Left ventricle myocardium superior (tissue), 1 donor: ENCODE measurements around the gene SLC22A17. TPM values are rescaled to one million over a fixed set of nuclear protein-coding genes. Genes with fewer than 3 reads are reported as not detected.
"Not testable (repeated sequence)": the region's sequence is repeated elsewhere in the genome, so short reads cannot be mapped to it uniquely, and the experiment has no call there.

Source experiments
- ATAC-seq: fragments of 200-7000 bp; cut with Tn5 transposase; one replicate; pipeline ENCODE4 v1.9.1; 2020; ENCODE audit warnings: mild to moderate bottlenecking, moderate library complexity
- DNase-seq: peaks from one replicate; pipeline ENCODE4 v3.0.0-alpha.2; 2020
- intact Hi-C: fragments of 100-400 bp; cut with micrococcal nuclease; formaldehyde crosslinking; loops from one replicate; pipeline ENCODE4 v1.11.0; 2022
- total RNA-seq: library from RNA; stranded (reverse); fragmentation: NEBNext Ultra II Directional; extraction: Animal tissue kit (Norgen Biotek cat#: 25700); gene quantifications from one replicate; pipeline ENCODE4 v1.2.1, GENCODE V29; 2021
- donor health status: DM: no; HTN: yes; CAD: no; lungs with severe emphysema.

Gene SLC22A17
- total RNA-seq, 1 donor from 2014 or later: 10.7 TPM

DNA sequence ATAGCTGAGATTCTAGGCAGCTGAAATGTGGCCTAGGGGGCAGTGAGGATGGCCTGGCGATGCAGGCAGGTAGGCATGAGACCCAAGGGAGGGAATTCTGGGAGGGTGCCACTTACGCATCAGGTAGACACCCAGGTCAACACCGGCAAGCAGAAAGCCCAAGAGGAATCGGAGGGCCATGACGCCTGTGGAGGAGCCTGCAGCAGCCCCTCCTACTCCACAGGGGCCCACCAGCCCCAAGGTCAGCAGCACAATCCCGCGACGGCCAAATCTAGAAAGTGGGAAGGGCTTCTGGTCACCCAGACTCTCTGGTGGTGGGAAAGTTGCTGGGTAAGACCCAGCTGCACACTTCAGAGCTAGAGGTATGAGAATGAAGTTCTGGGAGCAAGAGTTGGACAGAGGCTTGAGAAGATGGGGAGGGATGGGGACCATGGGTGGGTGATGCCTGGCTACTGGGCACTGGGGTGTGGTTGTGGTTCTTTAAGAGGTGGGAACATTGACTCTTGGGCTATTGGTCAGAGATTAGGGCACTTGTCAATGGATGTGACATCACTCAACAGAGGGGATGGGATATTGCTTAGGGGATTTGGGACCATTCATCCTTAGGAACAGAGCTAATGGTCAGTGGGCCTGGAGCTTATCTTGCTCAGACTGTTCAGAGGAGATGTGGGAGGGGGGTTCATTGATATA lies 3.4 kb downstream of the SLC22A17 start:
- ATAC-seq (no peak), DNase-seq (no peak)
- intact Hi-C loops: no loop called here

DNA sequence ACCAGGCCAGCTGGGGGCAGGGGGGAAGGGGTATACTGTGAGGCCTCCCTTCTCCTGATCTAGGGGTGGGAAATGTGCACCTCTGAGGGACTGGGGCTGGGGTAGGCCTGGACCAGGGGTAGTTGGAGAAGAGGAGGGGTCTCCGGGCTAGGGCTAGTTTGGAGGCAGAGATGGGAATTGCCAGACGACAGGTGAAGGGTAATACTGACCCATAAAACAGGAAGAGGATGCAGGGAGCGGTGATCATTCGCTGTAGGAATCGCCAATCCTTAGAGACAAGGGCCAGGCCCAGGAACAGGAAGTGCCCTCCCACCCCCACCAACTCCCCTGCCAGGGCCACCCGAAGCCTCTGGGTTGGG lies 4.4 kb downstream of the SLC22A17 start:
- DNase-seq (no peak), ATAC-seq (no peak)
- intact Hi-C loops: no loop called here

DNA sequence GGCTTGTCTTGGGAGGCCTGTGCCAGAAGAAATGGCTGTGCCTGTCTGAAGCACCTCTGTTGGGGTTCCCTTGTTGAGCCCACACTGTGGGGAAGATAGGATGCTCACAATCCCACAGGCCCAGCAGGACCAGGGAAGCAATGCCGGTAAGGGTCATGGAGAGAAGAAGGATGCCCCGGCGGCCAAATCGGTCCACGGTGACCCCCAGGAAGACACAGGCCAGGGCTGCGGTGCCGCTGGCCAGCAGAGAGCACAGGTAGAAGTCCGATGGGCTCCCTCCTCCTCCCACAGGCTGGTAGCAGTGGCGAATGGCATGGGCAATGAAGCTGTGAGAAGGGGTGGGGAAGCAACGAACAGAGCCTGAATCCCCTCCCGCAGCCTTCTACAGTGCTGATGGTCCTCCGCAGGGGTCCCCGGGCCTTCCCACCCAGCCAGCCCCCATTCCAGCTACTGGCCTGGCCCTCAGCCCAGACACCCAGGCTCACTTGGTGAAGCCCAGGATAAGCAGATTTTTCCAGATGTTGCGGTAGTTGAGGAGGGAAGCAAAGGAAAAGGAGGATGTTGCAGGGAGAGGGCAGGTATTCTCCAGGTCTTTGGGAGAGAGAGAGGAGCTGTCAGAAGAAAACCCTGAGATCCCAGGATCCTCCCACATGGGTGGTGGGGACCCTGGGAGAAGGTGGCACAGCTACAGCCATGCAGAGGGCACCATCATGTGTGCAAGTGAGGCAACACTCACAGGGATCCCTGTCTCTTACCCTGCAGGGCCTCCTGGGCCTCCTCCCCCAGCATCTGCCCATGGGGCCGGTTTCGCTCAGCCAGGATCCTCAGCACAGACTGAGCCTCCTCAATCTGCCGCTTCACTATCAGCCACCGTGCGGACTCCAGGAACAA lies 5.0 kb downstream of the SLC22A17 start:
- DNase-seq (no peak), ATAC-seq (no peak)

DNA sequence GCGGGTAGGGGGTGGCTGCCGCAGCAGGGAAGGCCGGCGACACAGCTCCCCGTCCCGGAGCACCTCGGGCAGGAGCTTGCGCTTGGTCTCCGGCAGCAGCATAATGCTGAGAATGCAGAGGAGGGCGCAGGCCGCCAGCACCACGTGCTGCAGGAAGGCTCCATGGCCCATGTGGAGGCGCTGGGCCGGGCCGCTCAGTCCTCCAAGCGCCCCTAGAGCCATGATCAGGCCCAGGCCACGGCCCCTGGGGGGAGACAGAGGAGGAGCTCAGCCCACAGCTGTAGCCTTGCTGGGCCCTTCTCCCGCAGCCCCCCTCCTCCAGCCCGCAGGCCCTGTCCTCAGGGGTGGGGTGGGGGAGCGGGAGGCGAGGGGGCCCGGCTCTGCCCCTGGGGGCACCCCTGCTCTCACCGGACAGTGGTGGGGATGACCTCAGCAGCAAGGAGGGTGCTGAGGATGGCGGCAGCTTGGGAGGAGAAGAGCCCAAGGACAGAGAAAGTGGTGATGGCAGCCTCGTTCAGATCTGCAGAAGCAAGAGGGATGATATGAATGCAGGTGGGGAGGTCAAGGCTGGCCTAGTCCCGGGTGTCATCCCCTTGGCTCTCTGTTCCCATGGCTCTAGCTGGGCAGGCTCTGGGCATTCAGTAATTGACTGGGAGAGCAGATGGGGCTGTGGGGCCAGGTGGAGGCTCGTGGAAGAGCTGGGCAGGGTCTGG lies 5.8 kb downstream of the SLC22A17 start:
- DNase-seq: no peak
- ATAC-seq: peak; percentile 47
- intact Hi-C loops: no loop called here

More for the DNA sequence above, 5.0 kb downstream of the SLC22A17 start:
- intact Hi-C loops: no loop called here

DNA sequence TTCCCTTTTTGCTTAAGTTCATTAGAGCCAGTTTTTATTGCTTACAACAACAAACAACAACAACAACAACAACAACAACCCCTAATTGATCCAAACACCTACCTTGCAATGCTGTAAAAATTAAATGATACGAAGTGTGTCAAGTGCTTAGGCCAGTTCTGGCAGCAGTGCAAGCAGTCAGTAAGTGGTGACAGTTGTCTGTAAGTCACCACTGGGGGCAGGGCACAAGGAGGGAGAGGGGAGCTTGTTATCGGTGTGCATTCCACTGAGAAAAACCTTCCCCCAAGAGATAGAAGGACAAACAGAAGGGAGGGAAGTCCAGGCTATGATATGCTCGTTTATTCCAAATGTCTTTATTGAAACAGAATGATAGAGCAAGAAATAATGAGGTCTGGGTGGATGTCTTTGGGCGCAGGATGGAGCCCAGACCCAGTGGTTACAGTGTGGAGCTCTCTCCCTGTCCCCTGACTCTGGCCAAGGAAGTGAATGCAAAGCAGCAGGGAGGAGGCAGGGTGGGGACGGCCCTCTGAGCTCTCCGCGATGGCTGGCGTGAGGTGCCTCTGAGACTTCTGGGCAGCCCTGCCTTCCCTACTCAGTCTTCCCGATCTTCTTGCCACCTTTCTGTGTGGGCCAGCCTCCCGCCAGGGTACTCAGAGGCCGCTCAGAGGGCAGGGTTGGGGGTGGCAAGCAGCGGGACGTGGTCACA lies 6.5 kb downstream of the SLC22A17 start:
- ATAC-seq (peak; percentile 72), DNase-seq (no peak)
- intact Hi-C loops: no loop called here

DNA sequence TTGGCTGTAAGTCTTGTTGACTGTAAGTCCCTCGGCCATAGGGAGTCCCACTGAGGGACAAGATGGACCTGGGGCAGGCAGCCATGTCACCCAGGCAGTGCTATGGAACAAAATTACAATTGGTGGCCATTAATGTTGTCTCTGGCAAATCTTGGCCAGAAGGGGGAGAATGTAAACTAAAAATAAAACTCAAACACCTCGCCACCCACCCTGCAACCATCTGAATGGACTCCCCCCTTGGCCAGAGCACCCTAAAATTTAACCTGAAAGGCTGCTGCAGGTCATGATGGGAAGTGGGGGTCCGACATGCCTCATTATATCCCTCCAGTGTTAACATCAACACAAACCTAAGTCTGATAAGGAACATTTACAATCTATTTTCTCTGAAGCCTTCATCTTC lies 8.2 kb downstream of the SLC22A17 start:
- intact Hi-C loops: no loop called here
- DNase-seq (no peak), ATAC-seq (no peak)

GRCh38 chr14:23339506-23340268 lies 13.0 kb downstream of the SLC22A17 start:
- intact Hi-C loops: no loop called here
- ATAC-seq (no peak), DNase-seq (no peak)

- ATAC-seq (no peak), DNase-seq (no peak)
- intact Hi-C loops: no loop called here
These were observed 17.1 kb downstream of the SLC22A17 start for GRCh38 chr14:23335623-23336022.

GRCh38 chr14:23327947-23328744 lies 24.5 kb downstream of the SLC22A17 start:
- peak; percentile 68 for ATAC-seq
- intact Hi-C loops: loop anchor here (10.0 kb wide), 1 partner anchor 127 kb away; no protein-coding TSS in a partner anchor
- no peak for DNase-seq

DNA sequence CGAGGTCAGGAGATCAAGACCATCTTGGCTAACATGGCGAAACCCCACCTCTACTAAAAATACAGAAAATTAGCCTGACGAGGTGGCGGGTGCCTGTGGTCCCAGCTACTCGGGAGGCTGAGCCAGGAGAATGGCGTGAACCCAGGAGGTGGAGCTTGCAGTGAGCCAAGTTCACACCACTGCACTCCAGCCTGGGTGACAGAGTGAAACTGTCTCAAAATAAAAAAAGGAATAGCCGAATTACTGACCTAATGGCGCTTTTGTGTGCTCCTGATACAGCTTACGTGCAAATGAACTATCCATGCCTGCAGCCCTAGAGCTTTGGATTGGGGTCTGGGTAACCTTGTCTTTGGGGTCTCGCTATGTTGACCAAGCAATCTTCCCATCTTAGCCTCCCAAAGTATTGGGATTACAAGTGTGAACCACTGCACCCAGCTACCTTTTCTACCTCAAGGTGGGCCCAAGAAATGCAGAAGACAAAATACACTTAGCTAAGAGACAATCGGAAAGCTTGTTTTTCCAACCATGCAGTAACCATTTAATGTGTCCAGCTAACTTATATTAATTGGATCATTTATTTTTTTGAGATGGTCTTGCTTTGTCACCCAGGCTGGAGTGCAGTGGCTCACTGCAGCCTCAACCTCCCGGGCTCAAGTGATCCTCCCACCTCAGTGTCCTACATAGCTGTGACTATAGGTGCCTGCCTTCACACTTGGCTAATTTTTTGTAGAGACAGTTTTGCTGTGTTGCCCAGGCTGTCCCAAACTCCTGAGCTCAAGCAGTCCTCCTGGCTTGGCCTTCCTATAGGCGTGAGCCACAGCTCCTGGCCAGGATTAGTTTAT lies 26.0 kb downstream of the SLC22A17 start:
- intact Hi-C loops: loop anchor here (10.0 kb wide), 1 partner anchor 128 kb away; no protein-coding TSS in a partner anchor
- DNase-seq: no peak
- no peak for ATAC-seq

GRCh38 chr14:23325746-23326145 lies 26.9 kb downstream of the SLC22A17 start:
- ATAC-seq, DNase-seq: not testable (repeated sequence)
- intact Hi-C loops: loop anchor here (10.0 kb wide), 1 partner anchor 129 kb away; no protein-coding TSS in a partner anchor

DNA sequence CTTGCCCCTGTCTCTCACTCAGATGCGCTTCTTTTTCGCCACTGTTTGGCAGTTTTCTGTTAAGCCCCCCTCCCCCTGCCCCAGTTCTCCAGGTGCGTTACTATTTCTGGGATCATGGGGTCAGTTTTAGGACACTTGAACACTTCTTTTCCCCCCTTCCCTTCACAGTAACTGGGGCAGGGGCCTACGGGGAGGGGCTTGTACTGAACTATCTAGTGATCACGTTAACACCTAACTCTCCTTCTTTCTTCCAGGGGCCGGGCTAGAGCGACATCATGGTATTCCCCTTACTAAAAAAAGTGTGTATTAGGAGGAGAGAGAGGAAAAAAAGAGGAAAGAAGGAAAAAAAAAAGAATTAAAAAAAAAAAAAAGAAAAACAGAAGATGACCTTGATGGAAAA lies 27.7 kb downstream of the SLC22A17 start:
- intact Hi-C loops: loop anchor here (10.0 kb wide), 1 partner anchor 130 kb away; no protein-coding TSS in a partner anchor
- ATAC-seq (no peak), DNase-seq (no peak)

DNA sequence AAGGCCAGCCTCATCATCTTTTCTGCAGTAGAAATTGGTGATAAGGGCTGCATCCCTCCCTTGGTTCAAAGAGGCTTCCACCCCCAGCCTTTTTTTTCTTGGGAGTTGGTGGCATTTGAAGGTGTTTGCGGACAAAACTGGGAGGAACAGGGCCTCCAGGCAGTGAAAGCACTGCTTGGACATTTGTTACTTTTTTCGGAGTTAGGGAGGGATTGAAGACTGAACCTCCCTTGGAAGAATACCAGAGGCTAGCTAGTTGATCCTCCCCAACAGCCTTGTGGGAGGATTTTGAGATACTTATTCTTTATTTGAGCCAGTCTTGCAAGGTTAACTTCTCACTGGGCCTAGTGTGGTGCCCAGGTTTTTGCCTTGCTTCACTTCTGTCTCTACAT lies 28.2 kb downstream of the SLC22A17 start:
- intact Hi-C loops: loop anchor here (10.0 kb wide), 1 partner anchor 130 kb away; no protein-coding TSS in a partner anchor

DNA sequence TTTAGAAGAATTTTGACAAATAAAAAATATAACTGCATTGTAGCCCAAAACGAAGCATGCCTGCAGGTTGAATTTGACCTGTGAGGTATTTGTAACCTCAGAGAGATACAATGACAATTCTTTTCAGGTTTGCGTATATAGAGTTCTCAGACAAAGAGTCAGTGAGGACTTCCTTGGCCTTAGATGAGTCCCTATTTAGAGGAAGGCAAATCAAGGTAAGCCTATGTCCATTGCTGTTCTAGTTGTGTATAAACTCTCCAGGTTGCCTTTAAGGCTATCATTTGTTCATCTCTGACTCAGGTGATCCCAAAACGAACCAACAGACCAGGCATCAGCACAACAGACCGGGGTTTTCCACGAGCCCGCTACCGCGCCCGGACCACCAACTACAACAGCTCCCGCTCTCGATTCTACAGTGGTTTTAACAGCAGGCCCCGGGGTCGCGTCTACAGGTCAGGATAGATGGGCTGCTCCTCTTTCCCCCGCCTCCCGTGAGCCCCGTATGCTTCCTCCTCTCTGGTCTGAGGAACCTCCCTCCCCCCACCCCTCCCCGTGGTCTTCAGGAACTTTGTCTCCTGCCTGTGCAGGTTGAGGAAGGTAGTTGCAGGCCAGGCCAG lies 28.7 kb downstream of the SLC22A17 start:
- DNase-seq (no peak), ATAC-seq (no peak)
- intact Hi-C loops: loop anchor here (10.0 kb wide), 1 partner anchor 131 kb away; no protein-coding TSS in a partner anchor

More for the DNA sequence above, 28.2 kb downstream of the SLC22A17 start:
- DNase-seq (no peak), ATAC-seq (no peak)

DNA sequence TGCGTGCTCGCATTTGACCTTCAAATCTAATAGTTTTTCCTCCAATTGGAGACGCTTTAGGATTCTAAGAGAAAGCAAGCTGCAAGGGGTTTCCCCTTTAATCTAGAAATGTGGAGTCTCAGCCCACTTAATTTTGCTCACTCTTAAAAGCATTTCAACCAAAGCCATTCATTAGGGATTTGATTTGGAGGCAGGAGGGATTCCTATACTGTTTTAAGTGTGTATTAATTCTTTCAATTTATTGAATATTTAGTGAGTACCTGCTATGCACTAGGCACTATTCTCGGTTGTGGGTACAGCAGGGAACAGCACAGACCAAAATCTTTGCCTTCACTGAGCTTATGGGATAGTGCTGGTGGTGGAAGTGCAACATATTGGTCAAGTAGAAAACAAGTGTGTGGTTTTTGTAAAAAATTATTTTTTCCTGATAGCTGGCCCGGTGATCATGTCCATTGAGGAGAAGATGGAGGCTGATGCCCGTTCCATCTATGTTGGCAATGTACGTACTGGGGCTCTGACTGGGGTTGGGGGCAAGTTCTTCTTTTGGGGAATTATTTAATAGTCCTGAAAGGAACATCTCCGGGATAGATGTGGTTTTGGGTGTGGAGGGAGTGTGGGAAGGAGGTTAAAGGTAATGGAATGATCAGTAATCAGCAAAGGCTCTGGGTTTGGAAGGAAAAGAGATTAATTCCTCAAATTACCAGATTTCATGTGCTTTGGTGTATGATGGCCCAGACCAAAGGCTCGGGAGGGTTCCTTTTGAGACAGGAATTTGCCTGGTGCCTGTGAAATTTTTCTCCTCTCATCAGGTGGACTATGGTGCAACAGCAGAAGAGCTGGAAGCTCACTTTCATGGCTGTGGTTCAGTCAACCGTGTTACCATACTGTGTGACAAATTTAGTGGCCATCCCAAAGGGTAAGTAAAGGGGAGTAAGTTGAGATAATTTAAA lies 29.8 kb downstream of the SLC22A17 start:
- DNase-seq: no peak
- intact Hi-C loops: loop anchor here (10.0 kb wide), 1 partner anchor 132 kb away; no protein-coding TSS in a partner anchor
- ATAC-seq: no peak
